ENCODE data around the gene LIMS4. TPM values are rescaled to one million over a fixed set of nuclear protein-coding genes. Genes with fewer than 3 reads are reported as not detected.
"Not testable (repeated sequence)": the region's sequence is repeated elsewhere in the genome, so short reads cannot be mapped to it uniquely, and the experiment has no call there.

Gene LIMS4
- total RNA-seq, 1 donor from 2014 or later = 0.75 TPM

DNA sequence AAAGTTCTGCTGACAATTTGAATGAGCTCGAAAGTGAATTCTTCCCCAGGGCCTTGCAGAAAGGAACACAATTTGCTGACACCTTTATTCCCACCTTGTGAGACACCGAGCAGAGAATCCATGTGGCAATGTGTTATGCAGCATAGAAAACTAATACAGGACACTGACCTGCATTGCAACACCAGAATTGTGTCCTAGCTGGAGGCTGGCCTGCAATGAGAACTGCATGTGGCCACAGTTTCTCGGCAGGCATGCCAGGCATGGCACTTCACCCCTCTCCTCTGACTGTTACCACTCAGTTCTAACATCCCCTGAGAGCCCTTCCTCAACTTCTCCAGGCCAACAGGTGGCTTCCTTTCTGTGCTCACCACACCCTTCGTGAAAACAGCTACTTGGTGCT lies 46.9 kb downstream of the LIMS4 start:
- not testable (repeated sequence) for H3K27me3 Mint-ChIP-seq (ENCODE audit: low read depth); H3K9me3 Mint-ChIP-seq; DNase-seq (ENCODE audit: low read depth, low spot score); H3K27ac Mint-ChIP-seq (ENCODE audit: unreplicated experiment); H3K4me1 Mint-ChIP-seq; H3K4me3 Mint-ChIP-seq; H3K36me3 Mint-ChIP-seq (ENCODE audit: low read depth)

DNA sequence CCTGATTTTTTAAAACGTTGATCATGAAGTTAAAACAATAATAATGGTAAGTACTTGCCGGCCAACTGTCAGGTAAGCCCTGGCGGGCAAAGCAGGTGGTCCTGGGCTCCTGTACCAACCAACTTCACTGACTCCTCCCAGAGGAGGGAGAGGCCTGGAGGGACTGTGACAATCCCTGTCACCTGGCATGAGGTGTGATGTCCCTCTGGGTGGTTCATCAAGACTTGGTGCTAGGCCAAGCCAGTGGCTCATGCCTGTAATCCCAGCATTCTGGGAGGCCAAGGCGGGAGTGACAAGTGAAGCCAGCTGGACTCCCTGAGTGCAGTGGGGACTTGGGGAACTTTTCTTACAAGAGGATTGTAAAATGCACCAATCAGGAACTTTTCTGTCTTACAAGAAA lies 48.2 kb downstream of the LIMS4 start:
- H3K36me3 Mint-ChIP-seq (ENCODE audit: low read depth) = not testable (repeated sequence)

DNA sequence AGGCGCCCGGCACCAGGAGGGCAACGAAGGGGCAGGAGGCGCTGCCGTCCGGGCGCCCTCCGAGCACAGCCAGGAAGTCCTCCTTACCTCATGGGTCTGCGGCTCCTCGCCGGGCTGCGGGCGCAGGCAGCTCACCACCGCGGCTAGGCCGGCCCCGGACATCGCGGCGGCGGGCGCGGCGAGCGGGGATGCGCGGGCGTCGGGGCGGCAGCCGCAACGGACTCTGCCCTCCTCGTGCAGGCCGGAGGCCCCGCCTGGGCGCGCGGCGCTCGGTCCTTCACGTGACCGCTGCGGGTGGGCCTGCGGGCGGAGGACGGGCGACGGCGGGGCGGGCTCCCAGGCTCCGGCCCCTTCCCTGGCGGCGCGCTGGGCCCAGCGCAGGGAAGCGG lies 49.0 kb downstream of the LIMS4 start:
- not testable (repeated sequence) for H3K27ac Mint-ChIP-seq (ENCODE audit: unreplicated experiment); H3K27me3 Mint-ChIP-seq (ENCODE audit: low read depth)

More for the DNA sequence above, 48.2 kb downstream of the LIMS4 start:
- H3K4me3 Mint-ChIP-seq; H3K27ac Mint-ChIP-seq (ENCODE audit: unreplicated experiment); DNase-seq (ENCODE audit: low read depth, low spot score); H3K4me1 Mint-ChIP-seq; H3K9me3 Mint-ChIP-seq; H3K27me3 Mint-ChIP-seq (ENCODE audit: low read depth): not testable (repeated sequence)

DNA sequence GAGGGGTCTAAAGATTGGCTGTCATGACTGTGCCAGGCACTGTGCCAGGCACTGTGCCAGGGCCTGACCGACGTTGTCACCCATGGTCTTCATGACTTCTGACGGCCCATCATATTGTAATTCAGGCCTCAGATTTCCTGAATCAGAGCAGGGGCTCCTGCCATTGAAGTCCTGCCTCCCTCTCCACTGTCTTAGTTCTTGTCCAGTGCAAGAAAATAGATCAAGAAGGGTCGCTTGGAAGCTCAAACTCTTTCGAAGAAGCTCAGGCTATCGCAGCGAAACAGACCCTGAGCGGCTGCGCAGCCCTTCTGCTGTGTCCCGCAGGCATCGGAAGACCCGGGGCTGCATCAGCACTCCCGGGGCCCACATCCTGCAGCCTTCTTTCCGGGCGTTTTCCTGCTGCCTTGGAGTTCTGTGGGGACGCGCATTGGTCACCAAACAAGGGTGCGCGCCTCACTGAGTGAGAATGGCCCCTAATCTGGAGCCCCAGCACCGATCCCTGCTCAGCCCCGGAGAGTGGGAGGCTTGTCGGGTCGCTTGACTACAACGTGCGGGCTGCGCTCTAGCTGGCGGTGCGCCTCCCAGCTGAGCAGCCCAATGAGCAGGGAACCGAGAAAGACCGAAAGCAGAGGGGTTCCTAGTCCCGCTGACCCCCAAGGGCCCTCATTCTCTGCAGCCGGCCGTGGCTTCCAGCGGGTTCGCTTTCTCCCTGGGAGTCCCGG lies 49.6 kb downstream of the LIMS4 start:
- not testable (repeated sequence) for H3K36me3 Mint-ChIP-seq (ENCODE audit: low read depth); H3K4me1 Mint-ChIP-seq; H3K27me3 Mint-ChIP-seq (ENCODE audit: low read depth); DNase-seq (ENCODE audit: low read depth, low spot score); H3K27ac Mint-ChIP-seq (ENCODE audit: unreplicated experiment); H3K4me3 Mint-ChIP-seq; H3K9me3 Mint-ChIP-seq

More for the DNA sequence above, 49.0 kb downstream of the LIMS4 start:
- not testable (repeated sequence) for H3K4me3 Mint-ChIP-seq; H3K9me3 Mint-ChIP-seq; DNase-seq (ENCODE audit: low read depth, low spot score); H3K36me3 Mint-ChIP-seq (ENCODE audit: low read depth); H3K4me1 Mint-ChIP-seq

DNA sequence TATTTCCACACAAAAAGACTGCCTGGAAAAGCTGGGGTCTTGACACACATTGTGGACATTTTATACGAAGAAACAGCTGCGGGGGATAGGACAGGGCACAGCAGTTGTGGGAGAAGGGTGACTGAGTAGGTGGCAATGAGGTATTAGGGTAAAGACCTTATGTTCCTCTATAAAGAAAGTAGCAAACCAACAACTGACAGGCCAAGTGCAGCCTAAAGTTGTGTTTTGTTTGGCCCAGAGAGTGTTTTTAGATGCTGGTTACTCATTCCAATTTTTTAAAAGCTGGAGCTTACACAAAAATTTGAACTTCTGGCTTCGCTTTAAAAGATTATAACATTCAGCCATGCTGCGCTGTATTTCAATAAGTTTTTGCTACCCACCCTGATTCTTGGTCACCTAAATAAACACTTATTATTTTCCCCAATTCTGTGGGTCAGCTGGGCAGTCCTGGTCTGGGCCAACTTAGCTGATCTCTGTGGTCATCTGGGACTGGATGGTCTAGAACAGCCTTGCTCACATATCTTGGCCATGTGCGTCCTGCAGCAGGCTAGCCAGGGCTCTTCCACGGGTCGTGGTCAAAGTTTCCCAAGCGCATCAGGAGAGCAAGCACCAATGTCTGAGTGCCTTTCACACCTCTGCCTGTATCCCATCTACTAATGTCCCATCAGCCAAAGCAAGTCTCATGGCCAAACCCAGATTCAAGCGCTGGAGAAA lies 51.8 kb downstream of the LIMS4 start:
- not testable (repeated sequence) for H3K36me3 Mint-ChIP-seq (ENCODE audit: low read depth); H3K4me1 Mint-ChIP-seq; H3K4me3 Mint-ChIP-seq

DNA sequence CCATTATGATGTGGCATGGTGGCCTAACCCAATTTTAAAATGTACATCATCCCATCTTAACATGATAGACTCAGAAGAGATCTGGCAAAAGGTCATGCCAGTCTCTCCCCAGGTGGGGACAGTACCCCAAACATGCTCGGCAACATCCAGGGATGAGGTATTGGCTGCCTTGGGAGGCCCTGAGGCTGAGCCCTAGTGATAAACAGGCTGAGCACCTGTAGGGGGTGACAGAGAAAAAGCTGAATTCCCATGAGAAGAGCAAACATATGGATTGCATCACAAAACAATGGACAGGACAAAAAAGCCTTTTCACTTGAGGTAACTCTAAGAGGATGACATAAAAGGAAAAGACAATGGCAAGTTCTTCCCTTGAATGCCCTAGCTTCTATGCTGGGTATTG lies 65.5 kb downstream of the LIMS4 start:
- not testable (repeated sequence) for H3K27me3 Mint-ChIP-seq (ENCODE audit: low read depth)

More for the DNA sequence above, 51.8 kb downstream of the LIMS4 start:
- not testable (repeated sequence) for H3K9me3 Mint-ChIP-seq; H3K27ac Mint-ChIP-seq (ENCODE audit: unreplicated experiment); H3K27me3 Mint-ChIP-seq (ENCODE audit: low read depth); DNase-seq (ENCODE audit: low read depth, low spot score)

DNA sequence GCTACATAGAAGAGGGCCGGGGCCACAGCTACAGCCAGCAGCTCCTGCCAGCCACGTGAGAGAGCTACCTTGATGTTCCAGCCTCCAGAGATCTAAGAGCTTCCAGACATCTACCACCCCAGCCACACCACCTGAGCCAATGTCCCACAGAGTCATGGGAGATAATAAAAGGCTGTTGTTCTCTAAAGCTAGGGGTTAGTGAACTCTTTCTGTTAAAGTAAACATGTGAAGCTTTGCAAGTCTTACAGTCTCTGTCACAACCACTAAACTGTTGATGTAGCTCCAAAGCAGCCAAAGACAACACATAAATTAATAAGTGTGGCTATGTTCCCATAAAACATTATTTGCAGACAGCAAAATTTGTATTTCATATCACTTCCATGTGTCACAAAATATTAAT lies 67.6 kb downstream of the LIMS4 start:
- H3K9me3 Mint-ChIP-seq; H3K4me1 Mint-ChIP-seq; H3K27ac Mint-ChIP-seq (ENCODE audit: unreplicated experiment); H3K36me3 Mint-ChIP-seq (ENCODE audit: low read depth); H3K4me3 Mint-ChIP-seq; DNase-seq (ENCODE audit: low read depth, low spot score); H3K27me3 Mint-ChIP-seq (ENCODE audit: low read depth): not testable (repeated sequence)

More for the DNA sequence above, 65.5 kb downstream of the LIMS4 start:
- not testable (repeated sequence) for H3K9me3 Mint-ChIP-seq; DNase-seq (ENCODE audit: low read depth, low spot score); H3K4me3 Mint-ChIP-seq; H3K36me3 Mint-ChIP-seq (ENCODE audit: low read depth); H3K4me1 Mint-ChIP-seq; H3K27ac Mint-ChIP-seq (ENCODE audit: unreplicated experiment)

DNA sequence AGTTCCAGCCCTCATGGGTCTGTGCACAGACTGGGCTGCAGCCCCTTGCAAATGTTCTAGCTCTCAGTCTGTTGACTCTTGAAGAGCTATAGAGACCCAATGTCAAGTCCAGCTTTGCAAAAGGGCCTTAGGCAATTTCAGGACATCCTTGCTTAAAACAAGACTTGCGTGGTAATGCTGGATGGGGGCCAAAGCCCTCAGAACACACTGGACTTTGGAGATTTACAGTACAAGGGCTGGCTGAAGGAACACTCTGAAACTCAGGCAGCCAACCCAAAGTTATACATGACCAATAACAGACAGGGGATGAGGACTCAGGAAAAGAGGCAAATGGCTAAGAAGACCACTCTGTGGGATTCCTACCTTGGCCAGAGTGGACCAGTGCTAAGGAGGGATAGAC lies 68.4 kb downstream of the LIMS4 start:
- H3K27ac Mint-ChIP-seq (ENCODE audit: unreplicated experiment); H3K27me3 Mint-ChIP-seq (ENCODE audit: low read depth); H3K9me3 Mint-ChIP-seq; H3K36me3 Mint-ChIP-seq (ENCODE audit: low read depth); H3K4me1 Mint-ChIP-seq; DNase-seq (ENCODE audit: low read depth, low spot score); H3K4me3 Mint-ChIP-seq: not testable (repeated sequence)

DNA sequence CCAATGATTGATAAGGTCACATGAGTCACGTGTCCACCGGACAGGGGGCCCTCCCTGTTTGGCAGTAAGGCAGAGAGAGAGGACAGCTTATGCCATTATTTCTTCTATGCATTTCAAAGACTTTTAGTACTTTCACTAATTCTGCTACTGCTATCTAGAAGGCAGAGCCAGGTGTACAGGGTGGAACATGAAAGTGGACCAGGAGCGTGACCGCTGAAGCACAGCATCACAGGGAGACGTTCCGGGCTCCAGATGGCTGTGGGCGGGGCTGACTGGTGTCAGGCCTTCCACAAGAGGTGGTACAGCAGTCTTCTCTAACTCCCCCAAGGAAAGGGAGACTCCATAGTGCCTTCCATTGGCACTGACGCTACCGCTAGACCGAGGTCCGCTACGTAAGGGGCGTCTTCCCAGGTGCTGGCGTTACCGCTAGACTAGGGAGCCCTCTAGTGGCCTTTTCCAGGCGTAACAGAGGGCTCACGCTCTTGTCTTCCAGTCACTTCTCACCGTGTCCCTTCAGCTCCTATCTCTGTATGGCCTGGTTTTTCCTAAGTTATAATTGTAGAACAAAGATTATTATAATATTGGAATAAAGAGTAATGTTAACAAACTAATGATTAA lies 71.5 kb downstream of the LIMS4 start:
- H3K27ac Mint-ChIP-seq (ENCODE audit: unreplicated experiment); H3K4me3 Mint-ChIP-seq; H3K36me3 Mint-ChIP-seq (ENCODE audit: low read depth); H3K4me1 Mint-ChIP-seq; H3K9me3 Mint-ChIP-seq; H3K27me3 Mint-ChIP-seq (ENCODE audit: low read depth); DNase-seq (ENCODE audit: low read depth, low spot score): not testable (repeated sequence)
- TF ChIP-seq, protein P1, sequence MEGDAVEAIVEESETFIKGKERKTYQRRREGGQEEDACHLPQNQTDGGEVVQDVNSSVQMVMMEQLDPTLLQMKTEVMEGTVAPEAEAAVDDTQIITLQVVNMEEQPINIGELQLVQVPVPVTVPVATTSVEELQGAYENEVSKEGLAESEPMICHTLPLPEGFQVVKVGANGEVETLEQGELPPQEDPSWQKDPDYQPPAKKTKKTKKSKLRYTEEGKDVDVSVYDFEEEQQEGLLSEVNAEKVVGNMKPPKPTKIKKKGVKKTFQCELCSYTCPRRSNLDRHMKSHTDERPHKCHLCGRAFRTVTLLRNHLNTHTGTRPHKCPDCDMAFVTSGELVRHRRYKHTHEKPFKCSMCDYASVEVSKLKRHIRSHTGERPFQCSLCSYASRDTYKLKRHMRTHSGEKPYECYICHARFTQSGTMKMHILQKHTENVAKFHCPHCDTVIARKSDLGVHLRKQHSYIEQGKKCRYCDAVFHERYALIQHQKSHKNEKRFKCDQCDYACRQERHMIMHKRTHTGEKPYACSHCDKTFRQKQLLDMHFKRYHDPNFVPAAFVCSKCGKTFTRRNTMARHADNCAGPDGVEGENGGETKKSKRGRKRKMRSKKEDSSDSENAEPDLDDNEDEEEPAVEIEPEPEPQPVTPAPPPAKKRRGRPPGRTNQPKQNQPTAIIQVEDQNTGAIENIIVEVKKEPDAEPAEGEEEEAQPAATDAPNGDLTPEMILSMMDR (conservative IDR thresholded peaks at IDR 0.05) = peak; percentile 25

DNA sequence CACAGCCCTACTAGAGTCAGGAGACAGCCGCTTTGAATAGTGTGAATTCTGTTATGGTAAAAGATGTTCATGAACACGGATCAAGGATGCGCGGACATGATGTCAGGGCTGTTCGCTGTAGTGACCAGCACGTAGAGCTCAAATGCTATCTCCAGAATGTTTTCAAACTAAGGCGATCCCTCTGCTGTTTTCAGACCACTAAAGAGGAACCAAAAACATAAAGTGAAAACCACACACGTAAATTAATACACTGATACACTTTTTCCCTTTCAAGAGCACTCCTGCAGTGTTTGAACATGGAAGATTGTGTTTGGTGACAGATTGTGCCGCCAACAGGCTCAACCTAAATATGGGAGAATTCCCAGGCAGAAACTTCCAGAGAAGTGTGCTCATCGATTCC lies 73.2 kb downstream of the LIMS4 start:
- H3K4me3 Mint-ChIP-seq; H3K9me3 Mint-ChIP-seq; H3K36me3 Mint-ChIP-seq (ENCODE audit: low read depth); H3K27me3 Mint-ChIP-seq (ENCODE audit: low read depth); DNase-seq (ENCODE audit: low read depth, low spot score); H3K4me1 Mint-ChIP-seq; H3K27ac Mint-ChIP-seq (ENCODE audit: unreplicated experiment): not testable (repeated sequence)

DNA sequence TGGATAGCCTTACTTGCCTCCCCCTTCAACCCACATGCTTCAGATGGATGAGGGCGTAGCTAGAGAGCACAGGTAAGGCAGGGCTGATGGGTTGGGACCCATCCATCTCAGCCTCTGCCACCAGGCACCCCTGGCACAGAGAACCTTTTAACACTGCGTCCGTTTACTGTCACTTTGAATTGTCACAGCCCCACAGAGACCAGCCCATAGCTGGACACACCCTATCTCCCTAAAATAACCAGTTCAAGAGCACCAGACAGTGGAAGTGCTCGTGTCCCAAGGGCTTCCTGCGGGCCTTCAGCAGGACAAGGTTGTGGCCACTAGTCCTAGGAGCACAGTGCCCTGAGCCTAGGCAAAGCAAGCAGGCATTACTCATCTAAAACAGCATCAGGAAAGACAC lies 76.6 kb downstream of the LIMS4 start:
- not testable (repeated sequence) for H3K4me1 Mint-ChIP-seq; H3K36me3 Mint-ChIP-seq (ENCODE audit: low read depth); H3K9me3 Mint-ChIP-seq; H3K27ac Mint-ChIP-seq (ENCODE audit: unreplicated experiment); DNase-seq (ENCODE audit: low read depth, low spot score); H3K27me3 Mint-ChIP-seq (ENCODE audit: low read depth); H3K4me3 Mint-ChIP-seq
